Body of pancreas (tissue), 4 donors: ENCODE data around the gene TARS3. TPM values are rescaled to one million over a fixed set of nuclear protein-coding genes. Genes with fewer than 3 reads are reported as not detected.

Experiments used
- ATAC-seq: fragments of 150-250 bp; one replicate; pipeline ENCODE4 v1.9.1; 2016
- DNase-seq, 4 donors: peaks; one replicate each; pipeline ENCODE4 v3.0.0-alpha.2; 2019
- H3K27ac ChIP-seq, 4 donors: fragments of 200-600 bp; sonication (generic); 1 replicate in 3 of 4; 2 replicates in 1 of 4; pipeline versions ENCODE4 v1.5.1 to v1.6.1; 2016 to 2019; ENCODE audit warnings: mild to moderate bottlenecking in 1 of 4, mixed read lengths in 1 of 4, moderate library complexity in 1 of 4
- H3K27me3 ChIP-seq, 2 donors: fragments of 200-600 bp; sonication (generic); one replicate each; pipeline ENCODE4 v1.6.0; 2016; ENCODE audit warnings: mild to moderate bottlenecking in 1 of 2
- H3K36me3 ChIP-seq, 2 donors: fragments of 200-600 bp; sonication (generic); replicated peaks in 1 of 2; 2 replicates each; pipeline ENCODE4 v1.5.1; 2016; ENCODE audit warnings: low read depth in 2 of 2; ENCODE audit not compliant: insufficient read depth in 1 of 2
- H3K4me1 ChIP-seq: fragments of 200-600 bp; sonication (generic); one replicate; pipeline ENCODE4 v1.6.0; 2016
- H3K4me3 ChIP-seq, 2 donors: fragments of 200-600 bp; sonication (generic); 1 replicate in 1 of 2; 2 replicates in 1 of 2; pipeline ENCODE4 v1.5.1; 2016 to 2019
- H3K9me3 ChIP-seq, 3 donors: fragments of 200-600 bp; sonication (generic); 1 replicate in 2 of 3; 2 replicates in 1 of 3; pipeline ENCODE4 v1.5.1; 2016
- CTCF ChIP-seq, 7 experiments: fragments of 450-650 bp in 4 of 7; fragments of 200-600 bp in 3 of 7; sonication (generic) in 3 of 7; IDR thresholded peaks; one replicate each; pipeline ENCODE4 v1.5.1; 2016 to 2019; ENCODE audit warnings: antibody characterized with exemption in 7 of 7
- POLR2A ChIP-seq, 3 donors: fragments of 450-650 bp; IDR thresholded peaks; one replicate each; pipeline ENCODE4 v1.6.1; 2016; ENCODE audit warnings: antibody characterized with exemption in 3 of 3, mild to moderate bottlenecking in 2 of 3
- WGBS, 2 donors: methylation state at CpG; one replicate each; pipeline ENCODE4 v1.1.5; 2017; 5-methylcytosine and 5-hydroxymethylcytosine counted together
- intact Hi-C: fragments of 100-400 bp; cut with DNase I; formaldehyde crosslinking; loops from one replicate; pipeline ENCODE4 v1.15.1; 2023
- total RNA-seq, 2 donors: library from RNA; depleted of rRNA; stranded (reverse); fragments of >200 nt; gene quantifications; one replicate each; pipeline ENCODE4 v1.1.0, GENCODE V29; 2016

TARS3 gene
- total RNA-seq, 2 donors from 2014 or later = 15.0 to 70.5 TPM

GRCh38 chr15:101672298-101672697, 52.0 kb downstream of the TARS3 start:
- no peaks in the 10 kb centered on the region for H3K9me3 ChIP-seq
- 75 to 100% methylated on average over 3 to 9 of the region's 9 CpGs for WGBS, 2 donors
- peak in 1 of 4 donors; percentile 39 for DNase-seq

GRCh38 chr15:101669744-101670143, 54.5 kb downstream of the TARS3 start:
- H3K4me3 ChIP-seq = no peak overlapping the region
- ATAC-seq (no peak), DNase-seq (no peak)
- intact Hi-C loops = no loop called here
- no peaks in the 10 kb centered on the region for H3K9me3 ChIP-seq
- WGBS, 2 donors = 91 to 93% methylated on average over 3 of the region's 3 CpGs
- no peak overlapping the region for H3K27ac ChIP-seq
- H3K36me3 ChIP-seq = peaks cover 0 to 6% of the 10 kb centered on the region in 2 donors
- H3K27me3 ChIP-seq = no peaks in the 10 kb centered on the region
- TF ChIP-seq POLR2A (IDR thresholded peaks at IDR 0.05) (no peak), CTCF (IDR thresholded peaks at IDR 0.05) (no peak)
- H3K4me1 ChIP-seq = no peaks in the 10 kb centered on the region

More at GRCh38 chr15:101672298-101672697, 52.0 kb downstream of the TARS3 start:
- intact Hi-C loops = no loop called here
- no peak for TF ChIP-seq POLR2A (IDR thresholded peaks at IDR 0.05)
- TF ChIP-seq CTCF (IDR thresholded peaks at IDR 0.05) = no peak
- H3K27ac ChIP-seq = no peak overlapping the region
- peaks cover 0 to 10% of the 10 kb centered on the region in 2 donors for H3K36me3 ChIP-seq
- H3K27me3 ChIP-seq = no peaks in the 10 kb centered on the region
- H3K4me3 ChIP-seq = no peak overlapping the region
- ATAC-seq = no peak
- no peaks in the 10 kb centered on the region for H3K4me1 ChIP-seq

- ATAC-seq = no peak
- peaks cover 0 to 6% of the 10 kb centered on the region in 2 donors for H3K36me3 ChIP-seq
- no peak overlapping the region for H3K27ac ChIP-seq
- TF ChIP-seq POLR2A (IDR thresholded peaks at IDR 0.05) = no peak
- TF ChIP-seq CTCF (IDR thresholded peaks at IDR 0.05) = no peak
- H3K9me3 ChIP-seq = no peaks in the 10 kb centered on the region
- intact Hi-C loops = no loop called here
- no peaks in the 10 kb centered on the region for H3K27me3 ChIP-seq
- H3K4me1 ChIP-seq = no peaks in the 10 kb centered on the region
- WGBS, 2 donors = 68 to 100% methylated on average over 1 of the region's 1 CpG
- H3K4me3 ChIP-seq = no peak overlapping the region
- DNase-seq = no peak
These were observed 56.4 kb downstream of the TARS3 start for GRCh38 chr15:101667881-101668280.

- no peaks in the 10 kb centered on the region for H3K27me3 ChIP-seq
- no peak for TF ChIP-seq POLR2A (IDR thresholded peaks at IDR 0.05)
- TF ChIP-seq CTCF (IDR thresholded peaks at IDR 0.05) = no peak
- H3K9me3 ChIP-seq = no peaks in the 10 kb centered on the region
- intact Hi-C loops = no loop called here
- no peaks in the 10 kb centered on the region for H3K4me1 ChIP-seq
- no peak overlapping the region for H3K4me3 ChIP-seq
- DNase-seq = no peak
- WGBS, 2 donors = 81 to 87% methylated on average over 9 of the region's 9 CpGs
- ATAC-seq = no peak
- no peak overlapping the region for H3K27ac ChIP-seq
- H3K36me3 ChIP-seq = no peaks in the 10 kb centered on the region
These were observed 59.9 kb downstream of the TARS3 start for GRCh38 chr15:101664303-101664913.

GRCh38 chr15:101662203-101662602, 62.1 kb downstream of the TARS3 start:
- no peak for DNase-seq
- 92 to 98% methylated on average over 1 of the region's 1 CpG for WGBS, 2 donors
- Histone ChIP-seq H3K36me3 (no peaks in the 10 kb centered on the region), H3K27ac (no peak overlapping the region), H3K27me3 (no peaks in the 10 kb centered on the region), H3K4me3 (no peak overlapping the region), H3K4me1 (no peaks in the 10 kb centered on the region), H3K9me3 (no peaks in the 10 kb centered on the region)
- intact Hi-C loops = no loop called here
- ATAC-seq = no peak
- TF ChIP-seq CTCF (IDR thresholded peaks at IDR 0.05) (no peak), POLR2A (IDR thresholded peaks at IDR 0.05) (no peak)
